ENCODE measurements around the gene MYCN.

- TF ChIP-seq ZNF274 (IDR thresholded peaks at IDR 0.05; ENCODE audit: low read depth, low read length) = no peak
- no peak for TF ChIP-seq YY1 (IDR thresholded peaks at IDR 0.05; ENCODE audit: insufficient read depth, insufficient read length)
These were observed 4.1 kb downstream of the MYCN start for GRCh38 chr2:15944325-15945017.

Measured in NT2/D1 (cell line).